LHCN-M2 (cell line): Measurements from ENCODE around the gene OR2AG1. TPM values are rescaled to one million over a fixed set of nuclear protein-coding genes. Genes with fewer than 3 reads are reported as not detected.

ENCODE experiments used
- DNase-seq: peaks from one replicate; pipeline ENCODE4 v3.0.0-alpha.2; 2012; ENCODE audit warnings: low read depth
- polyA plus RNA-seq: library from polyadenylated mRNA; unstranded; fragments of >200 nt; gene quantifications from one replicate; pipeline ENCODE4 v1.2.1, GENCODE V29; 2012; ENCODE audit warnings: missing spikeins
- total RNA-seq: library from RNA; depleted of rRNA; stranded (reverse); fragments of >200 nt; gene quantifications from 2 replicates; pipeline ENCODE4 v1.2.3, GENCODE V29; 2014; rRNA removed

OR2AG1 gene
- total RNA-seq, result not detected in 2 replicates
- not detected for polyA plus RNA-seq

- no peak for DNase-seq
Observed at GRCh38 chr11:6782720-6783119, at the start of gene OR2AG1. Gene OR2AG1, plus strand, starts transcription at chr11:6783020. Its CDS starts 2,018 bp downstream, at chr11:6785038.

- DNase-seq, result no peak
Observed at GRCh38 chr11:6733326-6734275, 49.2 kb upstream of the OR2AG1 start.

GRCh38 chr11:6734616-6735015 is 48.2 kb upstream of the OR2AG1 start:
- DNase-seq, result no peak

- peak; percentile 18 for DNase-seq
Observed at GRCh38 chr11:6735306-6735705, 47.5 kb upstream of the OR2AG1 start.

GRCh38 chr11:6736495-6737121 is 46.2 kb upstream of the OR2AG1 start:
- no peak for DNase-seq

GRCh38 chr11:6737872-6738466 is 44.9 kb upstream of the OR2AG1 start:
- DNase-seq, result peak; percentile 35

GRCh38 chr11:6738590-6738989 is 44.2 kb upstream of the OR2AG1 start:
- DNase-seq, result no peak

- DNase-seq, result no peak
Observed at GRCh38 chr11:6742260-6742659, 40.6 kb upstream of the OR2AG1 start.

GRCh38 chr11:6745018-6745417 is 37.8 kb upstream of the OR2AG1 start:
- DNase-seq, result no peak

- DNase-seq, result no peak
Observed at GRCh38 chr11:6745465-6746015, 37.3 kb upstream of the OR2AG1 start.

- no peak for DNase-seq
Observed at GRCh38 chr11:6746086-6746618, 36.7 kb upstream of the OR2AG1 start.

GRCh38 chr11:6746626-6747025 is 36.2 kb upstream of the OR2AG1 start:
- no peak for DNase-seq

- DNase-seq, result no peak
Observed at GRCh38 chr11:6747097-6747668, 35.6 kb upstream of the OR2AG1 start.

GRCh38 chr11:6755303-6755952 is 27.4 kb upstream of the OR2AG1 start:
- peak; percentile 27 for DNase-seq

GRCh38 chr11:6755953-6756347 is 26.9 kb upstream of the OR2AG1 start:
- DNase-seq, result no peak

GRCh38 chr11:6757373-6757967 is 25.4 kb upstream of the OR2AG1 start:
- DNase-seq, result peak; percentile 51

- no peak for DNase-seq
Observed at GRCh38 chr11:6771926-6772893, 10.6 kb upstream of the OR2AG1 start, which contains the start of gene OR2AG2. Gene OR2AG2, minus strand, starts transcription at chr11:6771976. Its CDS starts 3,019 bp downstream, at chr11:6768957.

- DNase-seq, result no peak
Observed at GRCh38 chr11:6778518-6778917, 4.3 kb upstream of the OR2AG1 start.

- no peak for DNase-seq
Observed at GRCh38 chr11:6780829-6781228, 2.0 kb upstream of the OR2AG1 start.
